ENCODE measurements around the gene ELK1. TPM values are rescaled to one million over a fixed set of nuclear protein-coding genes. Genes with fewer than 3 reads are reported as not detected.

ELK1 gene
- total and polyA plus RNA-seq, 10 of the 15 experiments (the other 5 are each of a cell fraction or from before 2014, with no cell fraction given): 4.1 to 55.5 (median 32.9) TPM

DNA sequence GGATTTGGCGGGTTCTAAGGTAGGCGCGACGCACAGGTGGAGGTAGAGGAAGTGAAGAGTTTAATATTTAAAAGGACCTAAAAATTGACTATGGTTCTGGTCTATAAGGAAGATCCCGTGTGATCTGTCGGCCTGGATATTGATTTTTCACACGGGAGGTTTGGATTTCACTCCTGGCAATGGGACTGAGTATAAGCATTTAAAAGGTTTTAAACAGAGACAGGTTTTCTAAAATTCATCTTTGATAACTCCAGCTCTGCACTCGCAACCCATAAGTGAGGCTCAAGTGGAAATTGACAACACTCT, 9.0 kb upstream of the ELK1 start:
- Histone ChIP-seq H4K20me1 (ENCODE audit: control insufficient read depth, insufficient read depth) (no peaks in the 10 kb centered on the region), H3K36me3 (ENCODE audit: control insufficient read depth in 2 of 2, insufficient read depth in 2 of 2, low read length in 1 of 2) (peaks cover 2 to 11% of the 10 kb centered on the region in 2 experiments; a peak in 3 of 4 replicates), H3K27me3 (replicated peaks in 1 of 2; ENCODE audit: control insufficient read depth in 2 of 2, insufficient read depth in 2 of 2, low read length in 1 of 2) (no peaks in the 10 kb centered on the region), H2AFZ (ENCODE audit: control insufficient read depth, low read depth, low read length) (peak overlapping the region; percentile 1), H3K4me2 (ENCODE audit: control insufficient read depth, insufficient read depth) (0 out of 2 replicates have a peak overlapping the region, but pooled peaks have one; percentile 5), H3K79me2 (ENCODE audit: control insufficient read depth, insufficient read depth, low read length) (peaks cover 11% of the 10 kb centered on the region), H3K4me1 (ENCODE audit: control insufficient read depth, insufficient read depth, low read length) (no peaks in the 10 kb centered on the region), H3K9me3 (replicated peaks; ENCODE audit: control insufficient read depth, insufficient read depth, low read length) (no peaks in the 10 kb centered on the region), H3K9ac (ENCODE audit: control insufficient read depth, insufficient read depth, low read length) (no peak overlapping the region), H3K27ac (ENCODE audit: control insufficient read depth, insufficient read depth) (peak overlapping the region; percentile 86), H3K4me3 (peak overlapping the region; percentile 70; the same call in 1 of the 2 replicates)
- WGBS (ENCODE audit: insufficient coverage, insufficient replicate concordance, low lambda C conversion rate, missing lambda C conversion rate): 62% methylated on average over 8 of the region's 8 CpGs
- CTCF ChIA-PET: no interaction called here
- in situ Hi-C loops (cut with MboI) (loop anchor here (10.0 kb wide), 1 partner anchor 465 kb away; the partner anchor contains the start of gene UBA1), intact Hi-C loops (cut with micrococcal nuclease; ENCODE audit: unreplicated experiment) (loop anchor here (5.0 kb wide), 2 partner anchors 178 to 368 kb away; partner anchors contain the start of gene ZNF81)
- TSS peak; percentile 98 for BruUV-seq (replicated peaks)
- peak; percentile 64 for FAIRE-seq
- DNase-seq (ENCODE audit: low read depth, low spot score): no peak
- TF ChIP-seq, protein P1, sequence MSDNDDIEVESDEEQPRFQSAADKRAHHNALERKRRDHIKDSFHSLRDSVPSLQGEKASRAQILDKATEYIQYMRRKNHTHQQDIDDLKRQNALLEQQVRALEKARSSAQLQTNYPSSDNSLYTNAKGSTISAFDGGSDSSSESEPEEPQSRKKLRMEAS (IDR thresholded peaks at IDR 0.05; ENCODE audit: low read depth, low read length): peak; percentile 38; the same call in 1 of the 2 replicates
- TF ChIP-seq RFX5 (IDR thresholded peaks at IDR 0.05; ENCODE audit: low read depth, low read length): no peak
- RAD21 ChIA-PET (ENCODE audit: unreplicated experiment): no interaction called here
- ATAC-seq: no peak
- POLR2A ChIA-PET: no interaction called here
- SMC1A ChIA-PET (ENCODE audit: uncharacterized antibody, unreplicated experiment): no interaction called here

DNA sequence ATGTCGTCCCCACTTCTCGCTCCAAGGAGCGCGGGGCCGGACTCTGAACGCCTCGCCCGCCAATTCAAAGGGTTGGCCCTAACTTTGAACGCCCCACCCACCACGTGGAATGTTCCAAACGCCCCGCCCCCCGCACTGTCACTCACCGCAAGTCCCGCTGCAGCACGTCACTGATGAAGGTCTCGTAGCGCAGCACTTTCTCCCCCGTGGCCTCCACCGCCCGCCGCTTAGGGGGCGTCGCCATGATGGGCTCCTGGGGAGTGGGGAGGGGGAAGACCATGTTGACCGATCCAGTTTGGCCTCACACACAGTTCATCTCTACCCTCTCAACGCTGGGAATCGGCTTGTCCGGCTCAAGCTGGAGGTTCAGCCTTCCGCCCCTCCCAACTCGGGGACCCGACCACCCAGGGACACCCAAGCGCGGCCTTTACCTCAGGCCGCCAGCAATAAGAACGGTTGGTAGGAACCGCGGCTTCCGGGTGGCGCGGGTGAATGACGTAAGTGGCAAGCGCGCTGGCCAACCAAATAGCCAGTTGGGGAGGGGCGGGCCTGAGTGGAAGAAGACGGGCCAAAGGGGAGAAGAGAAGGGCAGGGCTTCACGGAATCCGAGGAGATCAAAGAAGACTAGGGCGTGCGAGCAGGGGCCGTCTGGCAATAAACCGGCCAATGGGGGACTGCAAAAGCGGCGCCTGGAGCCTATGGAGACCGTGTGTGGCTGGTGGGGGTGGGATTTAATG, 8.5 kb upstream of the ELK1 start, which contains the start of gene UXT:
Gene UXT (minus strand): TSS at position 497 of the 737 bp plus-strand sequence. CDS start 253 bp downstream, at position 244.
- FAIRE-seq (peak; percentile 94), ATAC-seq (peak; percentile 96), DNase-seq (ENCODE audit: low read depth, low spot score) (peak; percentile 74)
- ChIA-PET RAD21 (ENCODE audit: unreplicated experiment) (no interaction called here), SMC1A (ENCODE audit: uncharacterized antibody, unreplicated experiment) (no interaction called here), CTCF (no interaction called here), POLR2A (no interaction called here)
- Histone ChIP-seq H3K4me2 (ENCODE audit: control insufficient read depth, insufficient read depth) (peak within 1 kb of the TSS; percentile 26), H3K27me3 (replicated peaks in 1 of 2; ENCODE audit: control insufficient read depth in 2 of 2, insufficient read depth in 2 of 2, low read length in 1 of 2) (no peaks in the 10 kb centered on the region), H3K9ac (ENCODE audit: control insufficient read depth, insufficient read depth, low read length) (peak within 1 kb of the TSS; percentile 81), H3K9me3 (replicated peaks; ENCODE audit: control insufficient read depth, insufficient read depth, low read length) (no peaks in the 10 kb centered on the region), H4K20me1 (ENCODE audit: control insufficient read depth, insufficient read depth) (no peaks in the 10 kb centered on the region), H3K4me1 (ENCODE audit: control insufficient read depth, insufficient read depth, low read length) (no peaks in the 10 kb centered on the region), H3K79me2 (ENCODE audit: control insufficient read depth, insufficient read depth, low read length) (peaks cover 11% of the 10 kb centered on the region), H3K27ac (ENCODE audit: control insufficient read depth, insufficient read depth) (peak within 1 kb of the TSS; percentile 86), H3K36me3 (ENCODE audit: control insufficient read depth in 2 of 2, insufficient read depth in 2 of 2, low read length in 1 of 2) (peaks cover 2 to 11% of the 10 kb centered on the region in 2 experiments; a peak in 3 of 4 replicates), H2AFZ (ENCODE audit: control insufficient read depth, low read depth, low read length) (peak within 1 kb of the TSS; percentile 52), H3K4me3 (peak within 1 kb of the TSS; percentile 70)
- BruUV-seq (replicated peaks): no TSS peak
- in situ Hi-C loops (cut with MboI): loop anchor here (10.0 kb wide), 1 partner anchor 464 kb away; the partner anchor contains the start of gene UBA1
- 32% methylated on average over 52 of the region's 54 CpGs for WGBS (ENCODE audit: insufficient coverage, insufficient replicate concordance, low lambda C conversion rate, missing lambda C conversion rate)
- intact Hi-C loops (cut with micrococcal nuclease; ENCODE audit: unreplicated experiment): loop anchor here (1.0 to 5.0 kb wide), 3 partner anchors 9 to 368 kb away; partner anchors contain the start of genes ELK1 and ZNF81
- peak; percentile 76 for TF ChIP-seq SP1 (IDR thresholded peaks at IDR 0.05; ENCODE audit: low read depth, low read length)
- TF ChIP-seq ZBED1 (IDR thresholded peaks at IDR 0.05; ENCODE audit: borderline replicate concordance): no peak
- no peak for TF ChIP-seq ZNF207 (IDR thresholded peaks at IDR 0.05; ENCODE audit: borderline replicate concordance)
- TF ChIP-seq RAD21 (IDR thresholded peaks at IDR 0.05; ENCODE audit: insufficient read depth, low read depth, low read length): no peak
- peak; percentile 29; the same call in 1 of the 2 replicates for TF ChIP-seq CHD2 (IDR thresholded peaks at IDR 0.05; ENCODE audit: borderline replicate concordance, low read depth, low read length)
- peak; percentile 53 for TF ChIP-seq GABPA (IDR thresholded peaks at IDR 0.05; ENCODE audit: low read depth)
- TF ChIP-seq NRF1 (conservative IDR thresholded peaks at IDR 0.05; ENCODE audit: low read depth, low read length): no peak
- TF ChIP-seq CHD4 (IDR thresholded peaks at IDR 0.05): no peak
- TF ChIP-seq ZNF384 (IDR thresholded peaks at IDR 0.05; ENCODE audit: borderline replicate concordance, low read depth, low read length): no peak
- no peak for TF ChIP-seq LARP7 (IDR thresholded peaks at IDR 0.05)
- TF ChIP-seq CBFB (IDR thresholded peaks at IDR 0.05; ENCODE audit: low read depth): no peak; the same call in 1 of the 2 replicates
